K562 (cell line): ENCODE data around the gene MAP10.

Experiments used
- BMI1 ChIP-seq: fragments of 150-350 bp; IDR thresholded peaks from 2 replicates; pipeline ENCODE4 v1.6.1; 2014; ENCODE audit warnings: low read length
- FOXP1 ChIP-seq: sonication (generic); formaldehyde crosslinking; IDR thresholded peaks from 2 replicates; pipeline ENCODE4 v1.8.0; 2022; ENCODE audit warnings: mild to moderate bottlenecking, missing genetic modification reagents
- JUNB ChIP-seq: fragments of 450-650 bp; formaldehyde crosslinking; conservative IDR thresholded peaks from 2 replicates; pipeline ENCODE4 v1.4.0; 2020; ENCODE audit warnings: mild to moderate bottlenecking
- MTA3 ChIP-seq: fragments of 450-650 bp; formaldehyde crosslinking; IDR thresholded peaks from 2 replicates; pipeline ENCODE4 v1.6.1; 2017; ENCODE audit warnings: mild to moderate bottlenecking, borderline replicate concordance
- PRDM10 ChIP-seq: fragments of 450-650 bp; IDR thresholded peaks from 2 replicates; pipeline ENCODE4 v1.6.1; 2018; ENCODE audit not compliant: partially characterized antibody
- RAD21 ChIP-seq, 2 experiments: fragments of 250-450 bp in 1 of 2; fragments of 450-650 bp in 1 of 2; sonication (Bioruptor Pico) in 1 of 2; formaldehyde crosslinking in 1 of 2; IDR thresholded peaks in 1 of 2; conservative IDR thresholded peaks in 1 of 2; 2 replicates each; pipeline versions ENCODE4 v1.4.0 to v1.8.0; 2020 to 2022; ENCODE audit warnings: mild to moderate bottlenecking in 2 of 2, moderate library complexity in 1 of 2
- TCF7 ChIP-seq: sonication (generic); IDR thresholded peaks from 2 replicates; pipeline ENCODE4 v1.6.1; 2016; ENCODE audit warnings: antibody characterized with exemption, borderline replicate concordance
- ZBTB7A ChIP-seq: IDR thresholded peaks from 2 replicates; pipeline ENCODE4 v1.6.1; 2011; ENCODE audit warnings: low read depth, mild to moderate bottlenecking, low read length, moderate library complexity, borderline replicate concordance; ENCODE audit not compliant: control insufficient read depth
- ZNF780A ChIP-seq: fragments of 250-450 bp; sonication (Bioruptor Pico); IDR thresholded peaks from 2 replicates; pipeline ENCODE4 v1.5.0; 2021; ENCODE audit warnings: mild to moderate bottlenecking

GRCh38 chr1:232769733-232770132 is 35.5 kb upstream of the MAP10 start:
- TF ChIP-seq BMI1 (no peak), JUNB (CRISPR knock-in tag) (no peak), MTA3 (no peak), TCF7 (no peak), FOXP1 (CRISPR knock-in tag) (no peak), ZNF780A (CRISPR knock-in tag) (no peak), ZBTB7A (no peak), RAD21 (CRISPR knock-in tag; conservative IDR thresholded peaks at IDR 0.05 in 1 of 2, IDR thresholded peaks at IDR 0.05 in 1 of 2) (no peak), PRDM10 (no peak)
